RWPE2 (cell line): Measurements from ENCODE around the gene EEF1G.

Source experiments
- ATAC-seq: fragments of 200-7000 bp; cut with Tn5 transposase; 3 replicates; pipeline ENCODE4 v1.9.1; 2021; ENCODE audit warnings: low read depth
- DNase-seq: peaks from one replicate; pipeline ENCODE4 v3.0.0-alpha.2; 2020; ENCODE audit warnings: low spot score
- H3K27ac ChIP-seq: fragments of 450-650 bp; 2 replicates; pipeline ENCODE4 v1.5.1; 2017; ENCODE audit warnings: mild to moderate bottlenecking; ENCODE audit not compliant: poor library complexity, severe bottlenecking
- H3K27me3 ChIP-seq: fragments of 250-450 bp; sonication (Bioruptor Pico); 2 replicates; pipeline ENCODE4 v1.5.1; 2021; ENCODE audit warnings: mild to moderate bottlenecking, moderate library complexity; ENCODE audit not compliant: insufficient read depth, poor library complexity, severe bottlenecking
- H3K36me3 ChIP-seq: fragments of 250-450 bp; sonication (Bioruptor Pico); 2 replicates; pipeline ENCODE4 v1.5.1; 2020; ENCODE audit warnings: low read depth, mild to moderate bottlenecking, moderate library complexity
- H3K4me1 ChIP-seq: fragments of 250-450 bp; sonication (Bioruptor Pico); 2 replicates; pipeline ENCODE4 v1.5.1; 2021; ENCODE audit warnings: mild to moderate bottlenecking, moderate library complexity; ENCODE audit not compliant: insufficient read depth, poor library complexity, severe bottlenecking
- H3K4me3 ChIP-seq: fragments of 250-450 bp; sonication (Bioruptor Pico); 2 replicates; pipeline ENCODE4 v1.5.1; 2021; ENCODE audit warnings: mild to moderate bottlenecking, moderate library complexity; ENCODE audit not compliant: severe bottlenecking
- H3K9me3 ChIP-seq: fragments of 250-450 bp; sonication (Bioruptor Pico); 2 replicates; pipeline ENCODE4 v1.5.1; 2021; ENCODE audit warnings: mild to moderate bottlenecking, moderate library complexity; ENCODE audit not compliant: severe bottlenecking
- CTCF ChIP-seq: fragments of 450-650 bp; IDR thresholded peaks from one replicate; pipeline ENCODE4 v1.5.1; 2017; ENCODE audit warnings: mild to moderate bottlenecking, moderate library complexity; ENCODE audit not compliant: poor library complexity, severe bottlenecking

EEF1G gene

GRCh38 chr11:62605902-62606301 is 32.2 kb upstream of the EEF1G start:
- Histone ChIP-seq H3K4me1 (no peaks in the 10 kb centered on the region), H3K27ac (no peak overlapping the region), H3K9me3 (no peaks in the 10 kb centered on the region), H3K4me3 (no peak overlapping the region), H3K27me3 (no peaks in the 10 kb centered on the region), H3K36me3 (peaks cover 27% of the 10 kb centered on the region)
- DNase-seq (no peak), ATAC-seq (no peak)
- no peak for TF ChIP-seq CTCF

- Histone ChIP-seq H3K4me3 (no peak overlapping the region), H3K9me3 (no peaks in the 10 kb centered on the region), H3K27me3 (no peaks in the 10 kb centered on the region), H3K36me3 (peaks cover 25% of the 10 kb centered on the region), H3K27ac (no peak overlapping the region), H3K4me1 (no peaks in the 10 kb centered on the region)
- DNase-seq (no peak), ATAC-seq (no peak)
- no peak for TF ChIP-seq CTCF
Measured at GRCh38 chr11:62605467-62605866, 31.8 kb upstream of the EEF1G start.

- Histone ChIP-seq H3K9me3 (no peaks in the 10 kb centered on the region), H3K4me1 (peaks cover 2% of the 10 kb centered on the region), H3K27ac (no peak overlapping the region), H3K27me3 (no peaks in the 10 kb centered on the region), H3K4me3 (no peak overlapping the region), H3K36me3 (peaks cover 27% of the 10 kb centered on the region)
- DNase-seq = no peak
- no peak for ATAC-seq
- no peak for TF ChIP-seq CTCF
Measured at GRCh38 chr11:62604460-62605120, 30.9 kb upstream of the EEF1G start.

- no peak for TF ChIP-seq CTCF
- DNase-seq (no peak), ATAC-seq (no peak)
- Histone ChIP-seq H3K36me3 (peaks cover 32% of the 10 kb centered on the region), H3K9me3 (no peaks in the 10 kb centered on the region), H3K4me3 (no peak overlapping the region), H3K27ac (no peak overlapping the region), H3K4me1 (peaks cover 8% of the 10 kb centered on the region), H3K27me3 (no peaks in the 10 kb centered on the region)
Measured at GRCh38 chr11:62603776-62604299, 30.1 kb upstream of the EEF1G start.

- Histone ChIP-seq H3K4me3 (peak overlapping the region; percentile 90), H3K27ac (peak overlapping the region; percentile 90), H3K27me3 (no peaks in the 10 kb centered on the region), H3K36me3 (peaks cover 36% of the 10 kb centered on the region), H3K4me1 (peaks cover 10% of the 10 kb centered on the region), H3K9me3 (no peaks in the 10 kb centered on the region)
- TF ChIP-seq CTCF = no peak
- ATAC-seq (no peak), DNase-seq (no peak)
Measured at GRCh38 chr11:62603072-62603408, 29.3 kb upstream of the EEF1G start.
